OCI-LY1 (cell line): Measurements from ENCODE around the gene PRKCD.

Source experiments
- H2AFZ ChIP-seq: fragments of 200-600 bp; sonication (generic), shearing (Covaris generic); 2 replicates; pipeline ENCODE4 v1.6.0; 2014; ENCODE audit warnings: antibody characterized with exemption, mild to moderate bottlenecking, low read length
- H3F3A ChIP-seq: fragments of 200-600 bp; sonication (generic), shearing (Covaris generic); 2 replicates; pipeline ENCODE4 v1.6.0; 2014; ENCODE audit warnings: mild to moderate bottlenecking, antibody characterized with exemption, low read length, moderate library complexity; ENCODE audit not compliant: insufficient read depth
- H3K27ac ChIP-seq: fragments of 200-600 bp; sonication (generic); 2 replicates; pipeline ENCODE4 v1.5.1; 2014; ENCODE audit warnings: low read length, mixed run types, mild to moderate bottlenecking, low read depth; ENCODE audit not compliant: poor library complexity, severe bottlenecking
- H3K27me3 ChIP-seq: fragments of 200-600 bp; sonication (generic); 2 replicates; pipeline ENCODE4 v1.6.0; 2014; ENCODE audit warnings: antibody characterized with exemption, mild to moderate bottlenecking, low read length, moderate library complexity; ENCODE audit not compliant: insufficient read depth
- H3K36me3 ChIP-seq: fragments of 200-600 bp; sonication (generic); 2 replicates; pipeline ENCODE4 v1.6.1; 2014; ENCODE audit warnings: mild to moderate bottlenecking, antibody characterized with exemption, low read length, moderate library complexity, mixed read lengths; ENCODE audit not compliant: insufficient read depth
- H3K4me1 ChIP-seq: fragments of 200-600 bp; sonication (generic); 2 replicates; pipeline ENCODE4 v1.5.1; 2014; ENCODE audit warnings: mild to moderate bottlenecking, low read length, moderate library complexity; ENCODE audit not compliant: insufficient read depth, severe bottlenecking
- H3K4me2 ChIP-seq: fragments of 200-600 bp; sonication (generic), shearing (Covaris generic); 2 replicates; pipeline ENCODE4 v1.6.1; 2014; ENCODE audit warnings: low read length
- H3K4me3 ChIP-seq: fragments of 200-600 bp; sonication (generic); 2 replicates; pipeline ENCODE4 v1.5.1; 2014; ENCODE audit warnings: low read length, low read depth, mild to moderate bottlenecking, mixed read lengths; ENCODE audit not compliant: poor library complexity, severe bottlenecking
- H3K79me2 ChIP-seq: fragments of 200-600 bp; shearing (Covaris generic); 2 replicates; pipeline ENCODE4 v1.6.1; 2016; ENCODE audit warnings: mixed run types, low read length, mixed read lengths; ENCODE audit not compliant: insufficient read depth
- H3K9ac ChIP-seq: fragments of 200-600 bp; sonication (generic), shearing (Covaris generic); 2 replicates; pipeline ENCODE4 v1.6.1; 2014; ENCODE audit warnings: mild to moderate bottlenecking, low read length, mixed read lengths
- H3K9me2 ChIP-seq: fragments of 200-600 bp; sonication (generic), shearing (Covaris generic); 2 replicates; pipeline ENCODE4 v1.6.1; 2014; ENCODE audit warnings: low read depth, mild to moderate bottlenecking, low read length, mixed read lengths
- H3K9me3 ChIP-seq: fragments of 200-600 bp; shearing (Covaris generic); 2 replicates; pipeline ENCODE4 v1.6.1; 2014; ENCODE audit warnings: low read length, mixed read lengths
- H4K20me1 ChIP-seq: fragments of 200-600 bp; sonication (generic), shearing (Covaris generic); 2 replicates; pipeline ENCODE4 v1.6.0; 2016; ENCODE audit warnings: mild to moderate bottlenecking, low read length; ENCODE audit not compliant: insufficient read depth
- EZH2 ChIP-seq: fragments of 200-600 bp; sonication (generic), shearing (Covaris generic); IDR thresholded peaks from 2 replicates; pipeline ENCODE4 v1.8.0; 2017; ENCODE audit warnings: borderline replicate concordance, mixed run types, mild to moderate bottlenecking, antibody characterized with exemption, low read length, moderate library complexity, mixed read lengths
- TF ChIP-seq, protein P1 (sequence below): fragments of 200-600 bp; sonication (generic), shearing (Covaris generic); IDR thresholded peaks from 2 replicates; pipeline ENCODE4 v1.5.1; 2017; ENCODE audit warnings: mild to moderate bottlenecking, antibody characterized with exemption, low read length, moderate library complexity, mixed read lengths

The PRKCD gene

DNA sequence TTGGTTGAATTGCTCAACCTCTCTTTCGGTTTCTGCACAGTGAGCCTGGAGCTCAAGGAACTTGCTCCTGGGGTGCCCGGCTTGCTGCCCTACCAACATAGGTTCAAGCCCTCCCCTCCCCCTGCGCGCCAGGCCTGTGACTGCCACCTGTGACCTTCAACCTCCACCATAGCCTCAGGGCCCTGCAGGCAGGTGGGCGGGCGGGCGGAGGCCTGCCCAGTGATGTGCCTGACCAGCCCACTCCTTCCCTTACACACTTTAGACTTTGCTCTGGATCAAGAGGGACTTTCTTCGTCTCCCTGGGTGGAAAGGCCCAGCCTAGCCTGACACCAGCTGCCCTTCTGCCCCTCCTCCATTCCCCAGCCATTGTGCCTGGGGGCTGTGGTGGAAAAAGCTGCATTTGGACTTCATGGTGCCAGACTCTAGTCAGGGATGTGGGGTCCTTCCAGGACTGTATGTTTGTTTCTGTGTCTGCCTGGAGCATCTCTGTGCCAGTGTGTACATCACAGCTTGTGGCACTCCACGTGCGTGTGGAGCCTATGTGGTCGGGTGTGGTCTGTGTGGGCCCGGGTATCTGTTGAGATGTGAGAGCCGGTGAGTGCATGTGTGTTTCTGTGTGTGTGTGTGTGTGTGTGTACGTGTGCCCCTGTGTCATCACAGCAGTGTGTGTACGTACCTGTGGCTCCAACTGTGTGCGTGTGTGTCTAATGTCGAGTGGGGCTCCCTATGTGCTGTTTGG is 9.5 kb downstream of the PRKCD start:
- Histone ChIP-seq H3F3A (no peaks in the 10 kb centered on the region), H3K36me3 (peaks cover 12% of the 10 kb centered on the region; the same call in 1 of the 2 replicates), H2AFZ (no peak overlapping the region), H3K27me3 (no peaks in the 10 kb centered on the region), H3K9me2 (no peaks in the 10 kb centered on the region), H3K4me2 (no peak overlapping the region), H4K20me1 (no peaks in the 10 kb centered on the region), H3K4me3 (no peak overlapping the region), H3K9ac (no peak overlapping the region), H3K27ac (no peak overlapping the region), H3K79me2 (no peaks in the 10 kb centered on the region), H3K9me3 (no peaks in the 10 kb centered on the region), H3K4me1 (peaks cover 56% of the 10 kb centered on the region)
- TF ChIP-seq, protein P1, sequence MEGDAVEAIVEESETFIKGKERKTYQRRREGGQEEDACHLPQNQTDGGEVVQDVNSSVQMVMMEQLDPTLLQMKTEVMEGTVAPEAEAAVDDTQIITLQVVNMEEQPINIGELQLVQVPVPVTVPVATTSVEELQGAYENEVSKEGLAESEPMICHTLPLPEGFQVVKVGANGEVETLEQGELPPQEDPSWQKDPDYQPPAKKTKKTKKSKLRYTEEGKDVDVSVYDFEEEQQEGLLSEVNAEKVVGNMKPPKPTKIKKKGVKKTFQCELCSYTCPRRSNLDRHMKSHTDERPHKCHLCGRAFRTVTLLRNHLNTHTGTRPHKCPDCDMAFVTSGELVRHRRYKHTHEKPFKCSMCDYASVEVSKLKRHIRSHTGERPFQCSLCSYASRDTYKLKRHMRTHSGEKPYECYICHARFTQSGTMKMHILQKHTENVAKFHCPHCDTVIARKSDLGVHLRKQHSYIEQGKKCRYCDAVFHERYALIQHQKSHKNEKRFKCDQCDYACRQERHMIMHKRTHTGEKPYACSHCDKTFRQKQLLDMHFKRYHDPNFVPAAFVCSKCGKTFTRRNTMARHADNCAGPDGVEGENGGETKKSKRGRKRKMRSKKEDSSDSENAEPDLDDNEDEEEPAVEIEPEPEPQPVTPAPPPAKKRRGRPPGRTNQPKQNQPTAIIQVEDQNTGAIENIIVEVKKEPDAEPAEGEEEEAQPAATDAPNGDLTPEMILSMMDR = no peak
- TF ChIP-seq EZH2 = no peak

DNA sequence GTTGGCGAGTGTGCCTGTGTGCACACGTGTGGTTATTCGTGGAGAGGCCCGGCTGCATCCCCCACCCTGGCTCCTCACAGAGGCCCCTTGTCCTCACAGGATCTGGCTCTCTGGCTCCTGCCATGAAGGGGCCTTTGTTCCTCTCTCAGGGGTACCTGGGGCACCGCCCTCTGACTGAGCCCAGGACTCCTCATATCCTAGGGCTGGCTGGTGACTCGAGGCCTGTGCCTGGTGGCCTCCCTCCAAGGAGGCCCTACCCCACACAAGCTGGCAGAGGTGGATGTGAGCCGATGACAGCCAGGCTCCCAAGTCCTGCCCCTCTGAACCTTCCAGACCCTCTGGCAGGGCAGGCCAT is 10.0 kb downstream of the PRKCD start:
- no peaks in the 10 kb centered on the region for H4K20me1 ChIP-seq
- no peak overlapping the region for H3K9ac ChIP-seq
- peaks cover 56% of the 10 kb centered on the region for H3K4me1 ChIP-seq
- H3K27ac ChIP-seq = no peak overlapping the region
- no peaks in the 10 kb centered on the region for H3K9me2 ChIP-seq
- no peak overlapping the region for H3K4me2 ChIP-seq
- peaks cover 12% of the 10 kb centered on the region; the same call in 1 of the 2 replicates for H3K36me3 ChIP-seq
- no peaks in the 10 kb centered on the region for H3F3A ChIP-seq
- H3K79me2 ChIP-seq = no peaks in the 10 kb centered on the region
- H3K4me3 ChIP-seq = no peak overlapping the region
- H3K27me3 ChIP-seq = no peaks in the 10 kb centered on the region
- TF ChIP-seq, protein P1 = no peak
- no peak for TF ChIP-seq EZH2
- H3K9me3 ChIP-seq = no peaks in the 10 kb centered on the region
- H2AFZ ChIP-seq = no peak overlapping the region

DNA sequence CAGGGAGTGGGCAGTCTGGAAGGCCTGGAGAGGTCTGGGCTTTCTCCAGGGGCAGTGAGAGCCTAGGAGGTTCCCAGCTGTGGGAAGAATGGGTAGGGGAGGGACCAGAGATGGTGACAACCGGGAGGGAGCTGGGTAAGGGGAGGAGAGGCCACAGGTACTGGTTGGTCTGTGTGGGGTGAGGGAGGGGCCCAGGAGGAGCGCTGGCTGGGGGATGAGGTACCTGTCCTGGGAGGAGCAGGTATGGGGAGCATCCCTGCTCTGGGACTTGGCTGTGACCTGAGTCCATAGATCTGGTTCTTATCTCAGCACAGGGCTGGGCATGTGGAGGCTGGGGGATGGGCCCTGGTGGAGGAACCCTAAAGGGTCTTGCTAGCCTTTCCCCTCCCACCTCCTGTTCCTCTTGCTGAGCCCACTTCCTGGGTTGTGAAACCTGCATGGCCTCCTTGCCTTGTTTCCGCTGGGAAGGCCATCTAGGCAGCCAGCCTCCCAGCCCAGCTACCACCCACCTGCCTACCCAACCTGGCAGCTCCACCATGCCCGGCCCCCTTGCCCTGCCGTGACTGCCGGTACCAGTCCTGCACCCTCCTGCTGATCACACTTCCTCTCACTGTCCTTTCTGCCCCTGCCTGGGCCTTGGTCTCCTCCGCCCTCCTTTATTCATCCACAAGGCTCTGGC is 11.0 kb downstream of the PRKCD start:
- Histone ChIP-seq H3K9me2 (no peaks in the 10 kb centered on the region), H3K9me3 (no peaks in the 10 kb centered on the region), H3K36me3 (peaks cover 7% of the 10 kb centered on the region; the same call in 1 of the 2 replicates), H3K4me3 (no peak overlapping the region), H3K9ac (no peak overlapping the region), H3K79me2 (no peaks in the 10 kb centered on the region), H3K4me1 (peaks cover 49% of the 10 kb centered on the region), H4K20me1 (no peaks in the 10 kb centered on the region), H3K27me3 (no peaks in the 10 kb centered on the region), H3F3A (no peaks in the 10 kb centered on the region), H2AFZ (no peak overlapping the region), H3K27ac (peak overlapping the region; percentile 2), H3K4me2 (no peak overlapping the region)
- no peak for TF ChIP-seq EZH2
- TF ChIP-seq, protein P1 = no peak
